SK-N-SH treated with all-trans-retinoic acid at 6 μM for 48 hours (cell line): ENCODE results near the gene MIS18A.

Source experiments
- ESRRG ChIP-seq: fragments of 250-450 bp; sonication (Bioruptor Pico); IDR thresholded peaks from 2 replicates; pipeline ENCODE4 v1.6.1; 2021; ENCODE audit warnings: mild to moderate bottlenecking
- ISL1 ChIP-seq: fragments of 250-450 bp; sonication (Bioruptor Pico); IDR thresholded peaks from 2 replicates; pipeline ENCODE4 v2.1.2; 2022; ENCODE audit warnings: mild to moderate bottlenecking, moderate library complexity
- PPARA ChIP-seq: fragments of 250-450 bp; sonication (Bioruptor Pico); IDR thresholded peaks from 2 replicates; pipeline ENCODE4 v1.5.0; 2020; ENCODE audit warnings: mild to moderate bottlenecking, borderline replicate concordance
- RARB ChIP-seq: fragments of 250-450 bp; sonication (Bioruptor Pico); IDR thresholded peaks from 2 replicates; pipeline ENCODE4 v1.8.0; 2021; ENCODE audit warnings: mild to moderate bottlenecking, moderate library complexity
- TCF4 ChIP-seq: fragments of 250-450 bp; sonication (Bioruptor Pico); IDR thresholded peaks from 2 replicates; pipeline ENCODE4 v1.8.0; 2021; ENCODE audit warnings: mild to moderate bottlenecking, moderate library complexity, borderline replicate concordance
- ZFP3 ChIP-seq: fragments of 250-450 bp; sonication (Bioruptor Pico); IDR thresholded peaks from 2 replicates; pipeline ENCODE4 v1.5.0; 2020; ENCODE audit warnings: mild to moderate bottlenecking, moderate library complexity
- ZNF565 ChIP-seq: fragments of 450-650 bp; formaldehyde crosslinking; conservative IDR thresholded peaks from 2 replicates; pipeline ENCODE4 v1.5.0; 2020; ENCODE audit warnings: low read depth, mild to moderate bottlenecking, moderate library complexity
- ZNF70 ChIP-seq: fragments of 450-650 bp; formaldehyde crosslinking; IDR thresholded peaks from 2 replicates; pipeline ENCODE4 v1.5.0; 2020; ENCODE audit warnings: mild to moderate bottlenecking, moderate library complexity

- no peak for TF ChIP-seq ZNF70 (CRISPR knock-in tag)
- no peak for TF ChIP-seq RARB (CRISPR knock-in tag)
- TF ChIP-seq PPARA (CRISPR knock-in tag) = no peak
- TF ChIP-seq ESRRG = no peak
- no peak for TF ChIP-seq ZNF565 (CRISPR knock-in tag)
- TF ChIP-seq ZFP3 = no peak
- no peak for TF ChIP-seq ISL1 (CRISPR knock-in tag)
- no peak for TF ChIP-seq TCF4 (CRISPR knock-in tag)
These were observed 32.9 kb downstream of the MIS18A start for GRCh38 chr21:32245971-32246370.
